ENCODE results near the gene GPR17.
A peak's percentile ranks its signal among the peaks of the same experiment; 100 is the strongest.

The GPR17 gene

GRCh38 chr2:127643439-127644065 lies 2.4 kb upstream of the GPR17 start:
- DNase-seq (ENCODE audit: extremely low read depth, low read depth) = no peak
- no peak for TF ChIP-seq CTCF (IDR thresholded peaks at IDR 0.05; ENCODE audit: low read depth, low read length, missing control alignments)
- H3K4me3 ChIP-seq (replicated peaks; ENCODE audit: low read depth, low read length) = no peak overlapping the region

DNA sequence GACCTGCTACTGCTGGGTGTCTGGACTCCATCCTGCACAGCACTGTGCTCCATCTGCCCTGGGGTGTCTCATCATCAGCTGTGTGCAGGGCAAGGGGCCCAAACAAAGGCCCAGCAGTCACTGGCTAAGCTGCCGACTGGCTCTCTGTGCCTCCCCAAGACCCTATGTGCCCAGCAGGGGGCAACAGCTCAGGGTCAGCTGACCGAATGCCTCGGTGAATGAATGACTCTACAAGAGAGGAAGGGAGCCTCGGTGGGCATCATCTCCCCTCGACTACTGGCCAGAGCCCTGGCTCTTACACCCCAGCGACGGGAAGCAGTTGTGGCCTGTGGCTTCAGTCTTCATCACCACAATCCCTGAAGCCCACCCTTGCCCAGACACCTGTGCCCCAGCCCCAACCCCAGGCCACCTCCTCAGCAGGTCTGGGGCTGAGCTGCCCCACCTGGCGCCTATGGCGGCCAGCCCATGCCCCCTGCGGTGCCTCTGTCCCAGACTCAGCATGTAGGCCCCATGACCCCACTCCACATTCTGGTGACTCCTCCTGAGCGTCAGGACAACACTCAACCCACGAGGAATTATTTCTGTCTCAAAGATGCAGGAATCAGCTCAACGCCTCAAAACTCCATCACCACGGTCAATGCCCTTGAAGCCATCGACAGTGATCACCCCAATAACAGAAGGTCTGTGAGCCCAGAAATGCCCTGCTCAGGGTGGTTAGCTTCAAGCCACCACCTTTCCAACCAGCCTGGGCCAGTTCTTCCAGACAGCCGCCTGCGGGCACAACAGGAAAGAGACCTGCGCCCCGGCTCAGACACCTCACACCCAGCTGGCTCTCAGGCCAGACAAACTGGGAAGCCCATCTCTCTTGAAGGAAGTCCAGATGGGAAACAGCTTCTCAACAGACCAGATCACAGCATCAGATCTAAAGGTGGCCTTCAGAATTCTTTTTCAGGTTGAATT lies 1.6 kb upstream of the GPR17 start:
- TF ChIP-seq CTCF (IDR thresholded peaks at IDR 0.05; ENCODE audit: low read depth, low read length, missing control alignments) = peak; percentile 12
- no peak for DNase-seq (ENCODE audit: extremely low read depth, low read depth)
- H3K4me3 ChIP-seq (replicated peaks; ENCODE audit: low read depth, low read length) = no peak overlapping the region

GRCh38 chr2:127645026-127645394 lies 943 bp upstream of the GPR17 start:
- TF ChIP-seq CTCF (IDR thresholded peaks at IDR 0.05; ENCODE audit: low read depth, low read length, missing control alignments) = no peak
- DNase-seq (ENCODE audit: extremely low read depth, low read depth) = no peak
- H3K4me3 ChIP-seq (replicated peaks; ENCODE audit: low read depth, low read length) = no peak overlapping the region

GRCh38 chr2:127646487-127647241 lies 711 bp downstream of the GPR17 start:
- DNase-seq (ENCODE audit: extremely low read depth, low read depth) = no peak
- no peak overlapping the region for H3K4me3 ChIP-seq (replicated peaks; ENCODE audit: low read depth, low read length)
- no peak for TF ChIP-seq CTCF (IDR thresholded peaks at IDR 0.05; ENCODE audit: low read depth, low read length, missing control alignments)

GRCh38 chr2:127647242-127648190 lies 1.6 kb downstream of the GPR17 start:
- TF ChIP-seq CTCF (IDR thresholded peaks at IDR 0.05; ENCODE audit: low read depth, low read length, missing control alignments) = no peak
- no peak for DNase-seq (ENCODE audit: extremely low read depth, low read depth)
- no peak overlapping the region for H3K4me3 ChIP-seq (replicated peaks; ENCODE audit: low read depth, low read length)

DNA sequence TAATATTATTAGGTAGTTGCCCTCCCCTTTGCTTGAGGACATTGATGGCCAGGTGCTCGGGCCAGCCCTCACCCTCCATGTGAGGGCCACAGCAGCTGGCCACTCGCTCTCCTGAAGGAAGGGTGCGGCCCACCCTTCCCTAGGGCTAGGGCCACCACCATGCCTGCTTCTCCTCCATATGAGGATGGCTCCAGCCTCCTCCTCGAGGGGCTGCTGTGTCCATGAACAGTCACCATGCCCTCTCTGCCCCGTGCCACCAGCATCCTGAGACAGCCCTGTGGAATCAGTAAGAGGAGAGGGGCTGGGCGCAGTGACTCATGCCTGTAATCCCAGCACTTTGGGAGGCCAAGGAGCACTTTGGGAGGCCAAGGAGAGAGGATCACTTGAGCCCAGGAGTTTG lies 2.4 kb downstream of the GPR17 start:
- no peak for TF ChIP-seq CTCF (IDR thresholded peaks at IDR 0.05; ENCODE audit: low read depth, low read length, missing control alignments)
- no peak for DNase-seq (ENCODE audit: extremely low read depth, low read depth)
- H3K4me3 ChIP-seq (replicated peaks; ENCODE audit: low read depth, low read length) = no peak overlapping the region
